ENCODE data around the gene DNAI7. TPM values are rescaled to one million over a fixed set of nuclear protein-coding genes. Genes with fewer than 3 reads are reported as not detected.

Gene DNAI7
- total and polyA plus RNA-seq, 4 donors, result 0.07 to 0.17 (median 0.14) TPM; not detected in 1

DNA sequence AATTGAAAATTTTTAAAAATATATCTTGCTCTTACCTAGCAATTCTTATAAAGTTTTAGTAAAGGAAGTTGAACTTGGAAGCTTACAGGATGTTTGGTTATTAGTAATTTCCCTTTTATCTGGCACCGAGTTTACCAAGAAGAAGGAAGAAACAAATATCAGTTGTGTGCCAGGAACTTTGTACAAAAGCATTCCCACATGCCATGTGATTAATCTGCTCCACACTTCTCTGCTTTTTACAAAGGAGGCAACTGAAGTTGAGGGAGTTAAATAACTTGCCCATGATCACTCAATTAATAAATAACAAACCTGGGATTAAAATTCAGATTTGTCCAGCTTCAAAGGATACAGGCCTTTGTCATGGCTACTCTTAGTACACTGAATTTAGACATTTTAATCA is 123.6 kb downstream of the DNAI7 start:
- no peaks in the 10 kb centered on the region for H3K27me3 ChIP-seq (ENCODE audit: control insufficient read depth in 4 of 4, insufficient read depth in 4 of 4, low read length in 3 of 4)
- TF ChIP-seq, protein P1, sequence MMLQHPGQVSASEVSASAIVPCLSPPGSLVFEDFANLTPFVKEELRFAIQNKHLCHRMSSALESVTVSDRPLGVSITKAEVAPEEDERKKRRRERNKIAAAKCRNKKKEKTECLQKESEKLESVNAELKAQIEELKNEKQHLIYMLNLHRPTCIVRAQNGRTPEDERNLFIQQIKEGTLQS (IDR thresholded peaks at IDR 0.05), result no peak
- TF ChIP-seq NR2F2 (IDR thresholded peaks at IDR 0.05) (no peak), FOXA1 (IDR thresholded peaks at IDR 0.05) (no peak), RAD21 (IDR thresholded peaks at IDR 0.05) (no peak), JUND (IDR thresholded peaks at IDR 0.05) (no peak), GABPA (IDR thresholded peaks at IDR 0.05 in 1 of 2, conservative IDR thresholded peaks at IDR 0.05 in 1 of 2) (no peak), SP1 (IDR thresholded peaks at IDR 0.05) (no peak), HNF4G (IDR thresholded peaks at IDR 0.05) (no peak), FOXA2 (IDR thresholded peaks at IDR 0.05) (no peak), EGR1 (IDR thresholded peaks at IDR 0.05; ENCODE audit: low read depth in 2 of 2) (no peak), RXRA (IDR thresholded peaks at IDR 0.05) (no peak), TAF1 (conservative IDR thresholded peaks at IDR 0.05) (no peak), HNF4A (conservative IDR thresholded peaks at IDR 0.05) (no peak), YY1 (IDR thresholded peaks at IDR 0.05) (no peak)
- TF ChIP-seq, protein P2, sequence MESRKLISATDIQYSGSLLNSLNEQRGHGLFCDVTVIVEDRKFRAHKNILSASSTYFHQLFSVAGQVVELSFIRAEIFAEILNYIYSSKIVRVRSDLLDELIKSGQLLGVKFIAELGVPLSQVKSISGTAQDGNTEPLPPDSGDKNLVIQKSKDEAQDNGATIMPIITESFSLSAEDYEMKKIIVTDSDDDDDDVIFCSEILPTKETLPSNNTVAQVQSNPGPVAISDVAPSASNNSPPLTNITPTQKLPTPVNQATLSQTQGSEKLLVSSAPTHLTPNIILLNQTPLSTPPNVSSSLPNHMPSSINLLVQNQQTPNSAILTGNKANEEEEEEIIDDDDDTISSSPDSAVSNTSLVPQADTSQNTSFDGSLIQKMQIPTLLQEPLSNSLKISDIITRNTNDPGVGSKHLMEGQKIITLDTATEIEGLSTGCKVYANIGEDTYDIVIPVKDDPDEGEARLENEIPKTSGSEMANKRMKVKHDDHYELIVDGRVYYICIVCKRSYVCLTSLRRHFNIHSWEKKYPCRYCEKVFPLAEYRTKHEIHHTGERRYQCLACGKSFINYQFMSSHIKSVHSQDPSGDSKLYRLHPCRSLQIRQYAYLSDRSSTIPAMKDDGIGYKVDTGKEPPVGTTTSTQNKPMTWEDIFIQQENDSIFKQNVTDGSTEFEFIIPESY (IDR thresholded peaks at IDR 0.05), result no peak
- TF ChIP-seq, protein P3, sequence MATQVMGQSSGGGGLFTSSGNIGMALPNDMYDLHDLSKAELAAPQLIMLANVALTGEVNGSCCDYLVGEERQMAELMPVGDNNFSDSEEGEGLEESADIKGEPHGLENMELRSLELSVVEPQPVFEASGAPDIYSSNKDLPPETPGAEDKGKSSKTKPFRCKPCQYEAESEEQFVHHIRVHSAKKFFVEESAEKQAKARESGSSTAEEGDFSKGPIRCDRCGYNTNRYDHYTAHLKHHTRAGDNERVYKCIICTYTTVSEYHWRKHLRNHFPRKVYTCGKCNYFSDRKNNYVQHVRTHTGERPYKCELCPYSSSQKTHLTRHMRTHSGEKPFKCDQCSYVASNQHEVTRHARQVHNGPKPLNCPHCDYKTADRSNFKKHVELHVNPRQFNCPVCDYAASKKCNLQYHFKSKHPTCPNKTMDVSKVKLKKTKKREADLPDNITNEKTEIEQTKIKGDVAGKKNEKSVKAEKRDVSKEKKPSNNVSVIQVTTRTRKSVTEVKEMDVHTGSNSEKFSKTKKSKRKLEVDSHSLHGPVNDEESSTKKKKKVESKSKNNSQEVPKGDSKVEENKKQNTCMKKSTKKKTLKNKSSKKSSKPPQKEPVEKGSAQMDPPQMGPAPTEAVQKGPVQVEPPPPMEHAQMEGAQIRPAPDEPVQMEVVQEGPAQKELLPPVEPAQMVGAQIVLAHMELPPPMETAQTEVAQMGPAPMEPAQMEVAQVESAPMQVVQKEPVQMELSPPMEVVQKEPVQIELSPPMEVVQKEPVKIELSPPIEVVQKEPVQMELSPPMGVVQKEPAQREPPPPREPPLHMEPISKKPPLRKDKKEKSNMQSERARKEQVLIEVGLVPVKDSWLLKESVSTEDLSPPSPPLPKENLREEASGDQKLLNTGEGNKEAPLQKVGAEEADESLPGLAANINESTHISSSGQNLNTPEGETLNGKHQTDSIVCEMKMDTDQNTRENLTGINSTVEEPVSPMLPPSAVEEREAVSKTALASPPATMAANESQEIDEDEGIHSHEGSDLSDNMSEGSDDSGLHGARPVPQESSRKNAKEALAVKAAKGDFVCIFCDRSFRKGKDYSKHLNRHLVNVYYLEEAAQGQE (IDR thresholded peaks at IDR 0.05), result no peak
- TF ChIP-seq, protein P4, sequence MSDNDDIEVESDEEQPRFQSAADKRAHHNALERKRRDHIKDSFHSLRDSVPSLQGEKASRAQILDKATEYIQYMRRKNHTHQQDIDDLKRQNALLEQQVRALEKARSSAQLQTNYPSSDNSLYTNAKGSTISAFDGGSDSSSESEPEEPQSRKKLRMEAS (IDR thresholded peaks at IDR 0.05), result no peak
- TF ChIP-seq, protein P5, sequence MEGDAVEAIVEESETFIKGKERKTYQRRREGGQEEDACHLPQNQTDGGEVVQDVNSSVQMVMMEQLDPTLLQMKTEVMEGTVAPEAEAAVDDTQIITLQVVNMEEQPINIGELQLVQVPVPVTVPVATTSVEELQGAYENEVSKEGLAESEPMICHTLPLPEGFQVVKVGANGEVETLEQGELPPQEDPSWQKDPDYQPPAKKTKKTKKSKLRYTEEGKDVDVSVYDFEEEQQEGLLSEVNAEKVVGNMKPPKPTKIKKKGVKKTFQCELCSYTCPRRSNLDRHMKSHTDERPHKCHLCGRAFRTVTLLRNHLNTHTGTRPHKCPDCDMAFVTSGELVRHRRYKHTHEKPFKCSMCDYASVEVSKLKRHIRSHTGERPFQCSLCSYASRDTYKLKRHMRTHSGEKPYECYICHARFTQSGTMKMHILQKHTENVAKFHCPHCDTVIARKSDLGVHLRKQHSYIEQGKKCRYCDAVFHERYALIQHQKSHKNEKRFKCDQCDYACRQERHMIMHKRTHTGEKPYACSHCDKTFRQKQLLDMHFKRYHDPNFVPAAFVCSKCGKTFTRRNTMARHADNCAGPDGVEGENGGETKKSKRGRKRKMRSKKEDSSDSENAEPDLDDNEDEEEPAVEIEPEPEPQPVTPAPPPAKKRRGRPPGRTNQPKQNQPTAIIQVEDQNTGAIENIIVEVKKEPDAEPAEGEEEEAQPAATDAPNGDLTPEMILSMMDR (IDR thresholded peaks at IDR 0.05; ENCODE audit: low read depth, low read length, missing input control), result no peak
- no peak overlapping the region for H3K4me3 ChIP-seq (ENCODE audit: low read depth in 1 of 3, low read length in 3 of 3)
- H3K27ac ChIP-seq (ENCODE audit: low read depth in 1 of 2, low read length in 2 of 2), result no peak overlapping the region
- WGBS, result 43% methylated on average over 1 of the region's 1 CpG
- peaks cover 0 to 2% (median 0%) of the 10 kb centered on the region in 4 donors for H3K36me3 ChIP-seq (ENCODE audit: control insufficient read depth in 4 of 4, insufficient read depth in 3 of 4, low read depth in 1 of 4, low read length in 3 of 4)
- H3K9ac ChIP-seq (ENCODE audit: low read depth in 1 of 2, low read length in 2 of 2), result no peak overlapping the region
- no peaks in the 10 kb centered on the region for H3K9me3 ChIP-seq (ENCODE audit: control insufficient read depth in 4 of 4, low read length in 3 of 4)
- peaks cover 0 to 3% (median 0%) of the 10 kb centered on the region in 4 donors for H3K4me1 ChIP-seq (ENCODE audit: control insufficient read depth in 4 of 4, insufficient read depth in 4 of 4, low read length in 3 of 4)
- no peak for DNase-seq (ENCODE audit: low spot score)

Data from liver (tissue), 9 donors.